A549 (cell line): Measurements from ENCODE around the gene B3GNT8. TPM values are rescaled to one million over a fixed set of nuclear protein-coding genes. Genes with fewer than 3 reads are reported as not detected.

Experiments
- ATAC-seq, 2 experiments: fragments of 200-7000 bp in 1 of 2; fragments of >200 bp in 1 of 2; cut with Nextera tagmentation in 1 of 2; cut with Tn5 transposase in 1 of 2; 3 replicates each; pipeline versions ENCODE4 v1.8.0 to v1.9.1; 2018 to 2020; ENCODE audit warnings: mild to moderate bottlenecking in 1 of 2, moderate library complexity in 1 of 2
- CTCF ChIA-PET: fragments of 300-600 bp; sonication (Branson Sonifier 250); formaldehyde crosslinking; extraction: SDS; loops from one replicate; lab custom pipeline; 2021; ENCODE audit warnings: antibody characterized with exemption, inconsistent platforms; lab: Yijun Ruan, JAX
- POLR2A ChIA-PET: fragments of 350-600 bp; formaldehyde crosslinking; extraction: SDS; loops from one replicate; lab custom pipeline; 2021; ENCODE audit warnings: antibody characterized with exemption, inconsistent platforms; lab: Yijun Ruan, JAX
- DNase-seq, 2 experiments: peaks; one replicate each; pipeline versions ENCODE4 v3.0.0 to v3.0.0-alpha.2; 2011 to 2016; ENCODE audit warnings: low read depth in 1 of 2, low spot score in 1 of 2
- FAIRE-seq: peaks from 2 replicates; lab custom pipeline; 2011; peaks lifted over from hg19 to GRCh38; lab: Jason Lieb, UNC
- H3K27ac ChIP-seq, 2 experiments: fragments of >200 bp; sonication (Bioruptor Twin); formaldehyde crosslinking; 3 replicates each; pipeline ENCODE4 v1.5.1; 2016 to 2017
- H3K4me1 ChIP-seq: fragments of >200 bp; sonication (Bioruptor Twin); formaldehyde crosslinking; 3 replicates; pipeline ENCODE4 v1.6.1; 2016
- H3K4me2 ChIP-seq: fragments of >200 bp; sonication (Bioruptor Twin); formaldehyde crosslinking; 3 replicates; pipeline ENCODE4 v1.6.1; 2016
- H3K4me3 ChIP-seq: fragments of >200 bp; sonication (Bioruptor Twin); formaldehyde crosslinking; 3 replicates; pipeline ENCODE4 v1.5.1; 2016
- H3K9me3 ChIP-seq: fragments of >200 bp; sonication (Bioruptor Twin); formaldehyde crosslinking; 3 replicates; pipeline ENCODE4 v1.6.1; 2016
- ATOH8 ChIP-seq: fragments of 250-450 bp; sonication (Bioruptor Pico); IDR thresholded peaks from 2 replicates; pipeline ENCODE4 v1.5.0; 2020; ENCODE audit warnings: low read depth, mild to moderate bottlenecking, moderate library complexity
- BCL3 ChIP-seq: fragments of >200 bp; sonication (Bioruptor Twin); formaldehyde crosslinking; IDR thresholded peaks from 3 replicates; pipeline ENCODE4 v1.6.1; 2016
- BHLHE40 ChIP-seq: IDR thresholded peaks from 2 replicates; pipeline ENCODE4 v1.6.1; 2012; ENCODE audit warnings: low read depth, low read length, inconsistent platforms
- CBX8 ChIP-seq: fragments of 200-600 bp; sonication (generic); IDR thresholded peaks from 2 replicates; pipeline ENCODE4 v1.6.1; 2016
- CHD2 ChIP-seq: fragments of 150-350 bp; IDR thresholded peaks from 2 replicates; pipeline ENCODE4 v1.6.1; 2014; ENCODE audit warnings: low read length; ENCODE audit not compliant: partially characterized antibody
- CHD4 ChIP-seq: fragments of 200-600 bp; sonication (generic); IDR thresholded peaks from 2 replicates; pipeline ENCODE4 v1.6.1; 2016; ENCODE audit warnings: antibody characterized with exemption, mild to moderate bottlenecking, borderline replicate concordance
- E2F6 ChIP-seq: IDR thresholded peaks from 2 replicates; pipeline ENCODE4 v1.6.1; 2012; ENCODE audit warnings: low read depth, borderline replicate concordance
- ELK1 ChIP-seq: fragments of 150-350 bp; IDR thresholded peaks from 2 replicates; pipeline ENCODE4 v1.6.1; 2014; ENCODE audit warnings: low read depth, mild to moderate bottlenecking, low read length
- EP300 ChIP-seq, 2 experiments: fragments of >200 bp; sonication (Bioruptor Twin); formaldehyde crosslinking; IDR thresholded peaks; 2 replicates in 1 of 2; 3 replicates in 1 of 2; pipeline ENCODE4 v1.6.1; 2016 to 2017
- FOSB ChIP-seq: fragments of 250-450 bp; sonication (Bioruptor Pico); IDR thresholded peaks from 2 replicates; pipeline ENCODE4 v1.5.0; 2020; ENCODE audit warnings: mild to moderate bottlenecking, moderate library complexity
- FOXS1 ChIP-seq: fragments of 250-450 bp; sonication (Bioruptor Pico); IDR thresholded peaks from 2 replicates; pipeline ENCODE4 v1.5.0; 2020; ENCODE audit warnings: mild to moderate bottlenecking, moderate library complexity
- HEYL ChIP-seq: fragments of 250-450 bp; sonication (Bioruptor Pico); IDR thresholded peaks from 2 replicates; pipeline ENCODE4 v1.8.0; 2021; ENCODE audit warnings: mild to moderate bottlenecking, moderate library complexity
- HMGXB4 ChIP-seq: fragments of 250-450 bp; sonication (Bioruptor Pico); IDR thresholded peaks from 2 replicates; pipeline ENCODE4 v1.5.0; 2021; ENCODE audit warnings: mild to moderate bottlenecking, moderate library complexity, borderline replicate concordance
- HOXA7 ChIP-seq: fragments of 250-450 bp; sonication (Bioruptor Pico); IDR thresholded peaks from 2 replicates; pipeline ENCODE4 v1.5.0; 2020; ENCODE audit warnings: mild to moderate bottlenecking, moderate library complexity
- HOXB13 ChIP-seq: fragments of 250-450 bp; sonication (Bioruptor Pico); IDR thresholded peaks from 2 replicates; pipeline ENCODE4 v1.5.0; 2020; ENCODE audit warnings: low read depth, mild to moderate bottlenecking, moderate library complexity
- JUNB ChIP-seq: fragments of >200 bp; sonication (Bioruptor Twin); formaldehyde crosslinking; IDR thresholded peaks from 2 replicates; pipeline ENCODE4 v1.6.1; 2016
- KDM1A ChIP-seq: fragments of 200-600 bp; sonication (generic); IDR thresholded peaks from 2 replicates; pipeline ENCODE4 v1.6.1; 2016; ENCODE audit warnings: low read depth, mild to moderate bottlenecking
- KDM5A ChIP-seq: fragments of 200-600 bp; sonication (generic); IDR thresholded peaks from 2 replicates; pipeline ENCODE4 v1.6.1; 2016; ENCODE audit warnings: antibody characterized with exemption, mild to moderate bottlenecking
- MAFK ChIP-seq: fragments of 450-650 bp; IDR thresholded peaks from 2 replicates; pipeline ENCODE4 v1.6.1; 2014; ENCODE audit not compliant: partially characterized antibody
- MAX ChIP-seq: IDR thresholded peaks from 2 replicates; pipeline ENCODE4 v1.6.1; 2012
- PHF8 ChIP-seq: fragments of 200-600 bp; sonication (generic); IDR thresholded peaks from 2 replicates; pipeline ENCODE4 v1.6.1; 2016; ENCODE audit warnings: low read depth, mild to moderate bottlenecking, antibody characterized with exemption, moderate library complexity, borderline replicate concordance
- POLR2A ChIP-seq: IDR thresholded peaks from 2 replicates; pipeline ENCODE4 v1.6.1; 2012; ENCODE audit warnings: mild to moderate bottlenecking, low read length
- POLR2AphosphoS2 ChIP-seq: conservative IDR thresholded peaks from 2 replicates; pipeline ENCODE4 v1.6.1; 2012; ENCODE audit warnings: low read length, improper control_type of control experiment, inconsistent platforms
- RAD21 ChIP-seq, 2 experiments: fragments of >200 bp in 1 of 2; sonication (Bioruptor Twin) in 1 of 2; formaldehyde crosslinking in 1 of 2; IDR thresholded peaks in 1 of 2; conservative IDR thresholded peaks in 1 of 2; 2 replicates in 1 of 2; 3 replicates in 1 of 2; pipeline ENCODE4 v1.6.1; 2012 to 2018; ENCODE audit warnings: inconsistent platforms in 1 of 2
- RARB ChIP-seq: fragments of 250-450 bp; sonication (Bioruptor Pico); IDR thresholded peaks from 2 replicates; pipeline ENCODE4 v1.8.0; 2021; ENCODE audit warnings: mild to moderate bottlenecking, moderate library complexity
- RCOR1 ChIP-seq: fragments of 150-350 bp; IDR thresholded peaks from 2 replicates; pipeline ENCODE4 v1.6.1; 2014; ENCODE audit warnings: antibody characterized with exemption, low read length, low read depth
- SREBF2 ChIP-seq: fragments of 450-650 bp; IDR thresholded peaks from 2 replicates; pipeline ENCODE4 v1.6.1; 2014; ENCODE audit warnings: mild to moderate bottlenecking, moderate library complexity
- TFCP2L1 ChIP-seq: fragments of 250-450 bp; sonication (Bioruptor Pico); IDR thresholded peaks from 2 replicates; pipeline ENCODE4 v1.5.0; 2021; ENCODE audit warnings: mild to moderate bottlenecking
- USF2 ChIP-seq: fragments of 450-650 bp; IDR thresholded peaks from 2 replicates; pipeline ENCODE4 v1.6.1; 2014; ENCODE audit warnings: antibody characterized with exemption
- ZFP36 ChIP-seq: fragments of 450-650 bp; IDR thresholded peaks from 2 replicates; pipeline ENCODE4 v1.6.1; 2014; ENCODE audit warnings: borderline replicate concordance; ENCODE audit not compliant: partially characterized antibody
- ZNF302 ChIP-seq: fragments of 250-450 bp; sonication (Bioruptor Pico); IDR thresholded peaks from 2 replicates; pipeline ENCODE4 v1.9.0; 2021; ENCODE audit warnings: inconsistent platforms, mild to moderate bottlenecking, moderate library complexity
- ZSCAN20 ChIP-seq: fragments of 250-450 bp; sonication (Bioruptor Pico); IDR thresholded peaks from 2 replicates; pipeline ENCODE4 v1.8.0; 2022; ENCODE audit warnings: mild to moderate bottlenecking, moderate library complexity
- WGBS: methylation state at CpG from one replicate; pipeline ENCODE4 v1.1.6; 2017; ENCODE audit errors: missing lambda C conversion rate; 5-methylcytosine and 5-hydroxymethylcytosine counted together
- polyA plus RNA-seq, 4 experiments: library from polyadenylated mRNA; depleted of rRNA in 3 of 4; stranded (reverse); fragments of >200 nt; fragmentation: RNase III in 1 of 4; extraction: RNeasy Plus Mini Kit Qiagen cat#74134 plus additional on column Dnase treatment in 1 of 4; gene quantifications; 2 replicates in 3 of 4; 3 replicates in 1 of 4; pipeline ENCODE4 v1.2.3, GENCODE V29; 2011 to 2017

Gene B3GNT8
- polyA plus RNA-seq, 2 of the 4 experiments (the other 2 are of a cell fraction) = not detected

- H3K4me3 ChIP-seq = peak within 1 kb of the TSS; percentile 52
- no peak for TF ChIP-seq FOXS1
- TF ChIP-seq BCL3 = peak; percentile 99
- no peak for TF ChIP-seq KDM1A
- no peak for TF ChIP-seq USF2
- TF ChIP-seq MAFK = no peak
- peak; percentile 38 to 51; a peak in 2 of 5 replicates for TF ChIP-seq RAD21 (conservative IDR thresholded peaks at IDR 0.05 in 1 of 2, IDR thresholded peaks at IDR 0.05 in 1 of 2)
- peak; percentile 74; the same call in 1 of the 2 replicates for TF ChIP-seq TFCP2L1 (CRISPR knock-in tag)
- TF ChIP-seq ZNF302 (CRISPR knock-in tag) = no peak
- no peak; the same call in 1 of the 2 replicates for TF ChIP-seq POLR2AphosphoS2
- TF ChIP-seq BHLHE40 = no peak
- TF ChIP-seq RCOR1 = no peak
- peak; percentile 95 for TF ChIP-seq MAX
- no peak for TF ChIP-seq CHD4
- no peak for TF ChIP-seq HMGXB4 (CRISPR knock-in tag)
- TF ChIP-seq FOSB = no peak; the same call in 1 of the 2 replicates
- no peak for TF ChIP-seq HOXA7 (CRISPR knock-in tag)
- peak; percentile 80 for TF ChIP-seq POLR2A
- 0 out of 2 replicates have a peak, but pooled peaks have one; percentile 67 for TF ChIP-seq ELK1
- no peak for TF ChIP-seq CHD2
- TF ChIP-seq ZSCAN20 (CRISPR knock-in tag) = no peak
- no peak for TF ChIP-seq ATOH8 (CRISPR knock-in tag)
- peak; percentile 95 for TF ChIP-seq PHF8
- no peak for TF ChIP-seq HEYL (CRISPR knock-in tag)
- TF ChIP-seq HOXB13 = no peak
- TF ChIP-seq KDM5A = peak; percentile 99
- TF ChIP-seq RARB (CRISPR knock-in tag) = 0 out of 2 replicates have a peak, but pooled peaks have one; percentile 12
- TF ChIP-seq E2F6 = peak; percentile 68; the same call in 1 of the 2 replicates
- no peak for TF ChIP-seq SREBF2
- TF ChIP-seq CBX8 = no peak
- TF ChIP-seq JUNB = no peak
- TF ChIP-seq EP300 (IDR thresholded peaks at IDR 0.05) = no peak; a peak in 1 of 5 replicates
- TF ChIP-seq ZFP36 = no peak
Measured at GRCh38 chr19:41439441-41440222, 12.5 kb upstream of the B3GNT8 start, which contains the start of gene DMAC2. Gene DMAC2, minus strand, starts transcription at chr19:41439912. Its CDS starts 13 bp downstream, at chr19:41439899.

More at GRCh38 chr19:41439441-41440222, 12.5 kb upstream of the B3GNT8 start, which contains the start of gene DMAC2:
- peak within 1 kb of the TSS; percentile 81 to 86 for H3K27ac ChIP-seq
- ChIA-PET POLR2A (interaction anchor here (0.6 to 2.2 kb wide), 54 partner anchors 9 to 869 kb away, joined by 3 to 51 read pairs (median 4); partner anchors contain the start of genes B3GNT8, B9D2 and RPS19), CTCF (interaction anchor here (0.6 to 7.3 kb wide), 48 partner anchors 9 to 805 kb away, joined by 3 to 158 read pairs (median 4); partner anchors contain the start of genes B3GNT8 and B9D2)
- DNase-seq (peak; percentile 100), ATAC-seq (peak; percentile 96 to 99), FAIRE-seq (peak; percentile 100)
- no peaks in the 10 kb centered on the region for H3K9me3 ChIP-seq
- H3K4me1 ChIP-seq = peaks cover 13% of the 10 kb centered on the region; the same call in 2 of the 3 replicates
- peak within 1 kb of the TSS; percentile 81 for H3K4me2 ChIP-seq
- WGBS = 1% methylated on average over 40 of the region's 40 CpGs
